GM21423 (cell line): ENCODE data around the gene LTN1.
A peak's percentile ranks its signal among the peaks of the same experiment; 100 is the strongest.

Experiments used
- ATAC-seq: cut with Tn5 transposase; IDR thresholded peaks from one replicate; pipeline ENCODE4 v1.9.1; 2021; ENCODE audit warnings: mild to moderate bottlenecking, moderate library complexity; ENCODE audit not compliant: unreplicated experiment

The LTN1 gene

GRCh38 chr21:28884976-28885852 is 107.5 kb downstream of the LTN1 start:
- ATAC-seq: peak; percentile 93

GRCh38 chr21:28884481-28884880 is 108.2 kb downstream of the LTN1 start:
- ATAC-seq: peak; percentile 25

DNA sequence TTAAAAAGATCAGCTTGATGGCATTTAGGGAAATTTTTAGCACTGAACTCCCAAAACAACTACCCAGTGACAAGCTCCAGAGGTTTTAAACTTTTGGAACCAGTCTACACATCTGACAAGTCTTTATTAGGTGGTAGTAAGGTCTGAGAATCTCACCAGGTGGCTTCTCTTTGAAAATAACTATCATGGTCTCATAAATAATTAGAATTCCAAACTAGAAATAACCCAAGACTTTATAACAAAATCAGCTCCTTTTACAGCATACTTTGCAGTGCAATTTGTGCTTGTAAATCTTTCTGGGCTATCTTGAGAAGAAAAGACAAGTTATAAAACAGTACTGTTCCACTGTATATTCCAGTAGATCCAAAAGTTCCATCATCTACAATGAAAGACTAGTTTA is 108.7 kb downstream of the LTN1 start:
- ATAC-seq: no peak

DNA sequence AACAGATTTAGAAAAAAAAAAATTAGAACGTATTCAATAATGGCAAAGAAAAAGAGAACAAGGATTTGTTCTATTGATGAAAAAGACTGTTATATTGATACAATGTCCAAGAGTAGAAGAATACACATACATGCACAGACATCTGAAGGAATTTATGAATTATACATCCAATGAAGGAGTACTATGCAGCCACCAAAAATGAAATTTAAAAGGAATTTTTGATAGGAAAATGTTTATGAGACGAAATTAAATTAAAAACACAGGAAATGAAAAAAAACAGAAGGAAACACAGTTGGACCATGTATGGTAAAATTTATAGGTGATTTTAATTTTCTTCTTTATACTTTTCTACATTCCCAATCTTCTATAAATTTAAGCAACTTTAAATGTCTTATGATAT is 110.3 kb downstream of the LTN1 start:
- no peak for ATAC-seq
